Endothelial cell of umbilical vein (primary cell): ENCODE data around the gene PRSS3. TPM values are rescaled to one million over a fixed set of nuclear protein-coding genes. Genes with fewer than 3 reads are reported as not detected.

Experiments used
- BruUV-seq: library from RNA; stranded (reverse); fragments of 400-500 nt; replicated peaks from 2 replicates; lab custom pipeline; 2021; lab: Mats Ljungman, UMichigan
- CTCF ChIA-PET: fragments of 300-600, 350-600 bp; sonication (Branson Sonifier 250); formaldehyde crosslinking; loops from one replicate; lab custom pipeline; 2021; ENCODE audit warnings: antibody characterized with exemption, inconsistent platforms; lab: Charles Lee
- POLR2A ChIA-PET: fragments of 300-600, 350-600 bp; sonication (Branson Sonifier 250); formaldehyde crosslinking; loops from one replicate; lab custom pipeline; 2021; ENCODE audit warnings: antibody characterized with exemption, inconsistent platforms; lab: Charles Lee
- DNase-seq: peaks from one replicate; pipeline ENCODE4 v3.0.0-alpha.2; 2011; ENCODE audit warnings: low read depth, low spot score
- FAIRE-seq: peaks from 2 replicates; lab custom pipeline; 2011; peaks lifted over from hg19 to GRCh38; lab: Jason Lieb, UNC
- H2AFZ ChIP-seq: 2 replicates; pipeline ENCODE4 v1.6.0; 2012; ENCODE audit warnings: low read depth, low read length, control low read depth, inconsistent platforms
- H3K27ac ChIP-seq: 2 replicates; pipeline ENCODE4 v1.5.1; 2011; ENCODE audit warnings: low read depth, mild to moderate bottlenecking, control low read depth, low read length, moderate library complexity; ENCODE audit not compliant: insufficient read depth
- H3K27me3 ChIP-seq, 2 experiments: 2 replicates each; pipeline versions ENCODE4 v1.6.0 to v1.6.1; 2011; ENCODE audit warnings: low read length in 2 of 2, mixed read lengths in 1 of 2; ENCODE audit not compliant: control insufficient read depth in 2 of 2, insufficient read depth in 2 of 2
- H3K36me3 ChIP-seq, 2 experiments: 2 replicates in 1 of 2; 3 replicates in 1 of 2; pipeline ENCODE4 v1.5.1; 2011; ENCODE audit warnings: low read length in 2 of 2, mild to moderate bottlenecking in 1 of 2, moderate library complexity in 1 of 2; ENCODE audit not compliant: control insufficient read depth in 2 of 2, insufficient read depth in 2 of 2; ENCODE audit errors: extremely low read depth in 1 of 2
- H3K4me1 ChIP-seq: 3 replicates; pipeline ENCODE4 v1.5.1; 2011; ENCODE audit warnings: mild to moderate bottlenecking, low read length; ENCODE audit not compliant: control insufficient read depth, insufficient read depth; ENCODE audit errors: extremely low read depth
- H3K4me2 ChIP-seq: 2 replicates; pipeline ENCODE4 v1.6.1; 2011; ENCODE audit warnings: low read length, control low read depth, mixed read lengths; ENCODE audit not compliant: insufficient read depth
- H3K4me3 ChIP-seq, 3 experiments: fragments of 200-600 bp in 1 of 3; sonication (generic), shearing (Covaris generic) in 1 of 3; replicated peaks in 1 of 3; 2 replicates each; pipeline ENCODE4 v1.5.1; 2011 to 2016; ENCODE audit warnings: control low read depth in 3 of 3, low read length in 3 of 3, mild to moderate bottlenecking in 2 of 3, inconsistent platforms in 1 of 3, low read depth in 1 of 3, moderate library complexity in 1 of 3; ENCODE audit not compliant: insufficient read depth in 1 of 3
- H3K79me2 ChIP-seq: 2 replicates; pipeline ENCODE4 v1.6.0; 2012; ENCODE audit warnings: low read length, inconsistent platforms; ENCODE audit not compliant: control insufficient read depth, insufficient read depth
- H3K9ac ChIP-seq: replicated peaks from 2 replicates; pipeline ENCODE3; 2011; ENCODE audit warnings: low read length, control low read depth; ENCODE audit not compliant: insufficient read depth; ENCODE audit errors: extremely low read depth
- H3K9me1 ChIP-seq: replicated peaks from 3 replicates; pipeline ENCODE4 v1.6.0; 2011; ENCODE audit warnings: mild to moderate bottlenecking, low read length; ENCODE audit not compliant: control insufficient read depth, insufficient read depth; ENCODE audit errors: extremely low read depth
- H3K9me3 ChIP-seq: replicated peaks from 2 replicates; pipeline ENCODE4 v1.5.1; 2012; ENCODE audit warnings: low read length, inconsistent platforms; ENCODE audit not compliant: control insufficient read depth, insufficient read depth
- H4K20me1 ChIP-seq: replicated peaks from 2 replicates; pipeline ENCODE3; 2011; ENCODE audit warnings: mild to moderate bottlenecking, low read length; ENCODE audit not compliant: control insufficient read depth, insufficient read depth; ENCODE audit errors: extremely low read depth
- CTCF ChIP-seq, 2 donors: IDR thresholded peaks; 1 replicate in 1 of 2; 2 replicates in 1 of 2; pipeline ENCODE4 v1.5.1; 2011; ENCODE audit warnings: low read length in 2 of 2, mild to moderate bottlenecking in 2 of 2, moderate library complexity in 2 of 2, control low read depth in 1 of 2, inconsistent platforms in 1 of 2, low read depth in 1 of 2; ENCODE audit not compliant: insufficient read depth in 1 of 2; ENCODE audit errors: extremely low read depth in 1 of 2
- EZH2 ChIP-seq: IDR thresholded peaks from 2 replicates; pipeline ENCODE4 v1.6.1; 2012; ENCODE audit warnings: borderline replicate concordance, low read depth, mild to moderate bottlenecking, moderate library complexity, low read length, inconsistent platforms; ENCODE audit not compliant: severe bottlenecking
- JUN ChIP-seq: IDR thresholded peaks from 2 replicates; pipeline ENCODE4 v1.6.1; 2011; ENCODE audit warnings: borderline replicate concordance, low read depth; ENCODE audit not compliant: insufficient read length, insufficient read depth
- MAX ChIP-seq: IDR thresholded peaks from 2 replicates; pipeline ENCODE4 v1.6.1; 2011; ENCODE audit not compliant: insufficient read depth, insufficient read length
- dilution Hi-C: fragments of 300-500 bp; cut with MboI; formaldehyde crosslinking; loops from one replicate; pipeline ENCODE4 v1.15.0; 2019; ENCODE audit warnings: low sequenced_read_pairs; ENCODE audit not compliant: extremely low pct_ligation_motif_present
- intact Hi-C: fragments of 100-400 bp; cut with micrococcal nuclease; formaldehyde crosslinking; loops from one replicate; pipeline ENCODE4 v1.10.0; 2022
- polyA plus RNA-seq, 4 experiments: library from polyadenylated mRNA; depleted of rRNA in 3 of 4; stranded (reverse) in 3 of 4; unstranded in 1 of 4; fragments of >200 nt; gene quantifications; 2 replicates each; pipeline versions ENCODE4 v1.2.1 to v1.2.3, GENCODE V29; 2011 to 2012; ENCODE audit warnings: missing spikeins in 1 of 4
- total RNA-seq: library from RNA; stranded (reverse); gene quantifications from 2 replicates; pipeline ENCODE4 v1.2.3, GENCODE V29; 2021

PRSS3 gene
- total and polyA plus RNA-seq, 2 donors (not counting 3 experiments of a cell fraction or from before 2014, with no cell fraction given), result 3.7 to 4.4 TPM

GRCh38 chr9:33778700-33779351, 16.5 kb upstream of the PRSS3 start:
- CTCF ChIA-PET, result interaction anchor here (0.6 to 4.1 kb wide), 35 partner anchors 9 to 270 kb away, joined by 3 to 162 read pairs (median 5); partner anchors contain the start of gene UBAP2
- H2AFZ ChIP-seq, result no peak overlapping the region
- no TSS peak for BruUV-seq
- no peaks in the 10 kb centered on the region for H3K9me1 ChIP-seq
- no peaks in the 10 kb centered on the region for H3K9me3 ChIP-seq
- H3K27me3 ChIP-seq, result no peaks in the 10 kb centered on the region
- no peaks in the 10 kb centered on the region for H3K79me2 ChIP-seq
- no peaks in the 10 kb centered on the region for H3K4me1 ChIP-seq
- no peak overlapping the region for H3K27ac ChIP-seq
- H3K4me2 ChIP-seq, result no peak overlapping the region
- no peak overlapping the region for H3K4me3 ChIP-seq
- DNase-seq, result peak; percentile 73
- H3K36me3 ChIP-seq, result no peaks in the 10 kb centered on the region
- intact Hi-C loops, result loop anchor here (1.0 kb wide), 1 partner anchor 41 kb away; no protein-coding TSS in a partner anchor
- no peak overlapping the region for H3K9ac ChIP-seq
- peak; percentile 85 for FAIRE-seq
- dilution Hi-C loops, result no loop called here
- POLR2A ChIA-PET, result no interaction called here
- TF ChIP-seq EZH2 (no peak), JUN (no peak), CTCF (IDR thresholded peaks at IDR 0.05; ENCODE audit: extremely low read depth in 1 of 2, insufficient read depth in 1 of 2, low read depth in 1 of 2, low read length in 2 of 2) (peak; percentile 72 to 80), MAX (no peak)
- no peaks in the 10 kb centered on the region for H4K20me1 ChIP-seq
